Measurements from ENCODE around the gene TUBB6. TPM values are rescaled to one million over a fixed set of nuclear protein-coding genes. Genes with fewer than 3 reads are reported as not detected.

Gene TUBB6
- total RNA-seq, 1 experiment from 2014 or later: 125 TPM

GRCh38 chr18:12346240-12346565 lies 38.2 kb downstream of the TUBB6 start:
- H3K27ac ChIP-seq (ENCODE audit: low read length): no peak overlapping the region
- H3K36me3 ChIP-seq (ENCODE audit: control insufficient read depth, insufficient read depth, low read length): peaks cover 28% of the 10 kb centered on the region
- H3K9me3 ChIP-seq (ENCODE audit: control insufficient read depth, insufficient read depth, low read depth, low read length): no peaks in the 10 kb centered on the region
- ATAC-seq (no peak), DNase-seq (ENCODE audit: low read depth, low spot score) (no peak)
- intact Hi-C loops (cut with micrococcal nuclease; ENCODE audit: unreplicated experiment): no loop called here
- BruUV-seq (replicated peaks): no TSS peak
- TF ChIP-seq POLR2AphosphoS5 (IDR thresholded peaks at IDR 0.05; ENCODE audit: low read depth, low read length): no peak
- in situ Hi-C loops (cut with HindIII; ENCODE audit: low pct_unique_long_range_greater_than_20kb, low sequenced_read_pairs): no loop called here
- H3K27me3 ChIP-seq (ENCODE audit: control insufficient read depth, insufficient read depth, low read length): no peaks in the 10 kb centered on the region
- POLR2A ChIA-PET: no interaction called here
- H3K4me3 ChIP-seq (ENCODE audit: low read depth in 2 of 2, low read length in 2 of 2): no peak overlapping the region
- H3K4me1 ChIP-seq (ENCODE audit: control insufficient read depth, insufficient read depth, low read length): no peaks in the 10 kb centered on the region
- CTCF ChIA-PET: no interaction called here

- TF ChIP-seq SIN3A (IDR thresholded peaks at IDR 0.05; ENCODE audit: borderline replicate concordance, insufficient read depth, low read depth, low read length) (no peak), REST (IDR thresholded peaks at IDR 0.05; ENCODE audit: insufficient read depth in 1 of 2, low read depth in 2 of 2, low read length in 1 of 2) (no peak), CTCF (IDR thresholded peaks at IDR 0.05) (no peak), TCF7L2 (IDR thresholded peaks at IDR 0.05; ENCODE audit: low read depth, low read length) (no peak), POLR2AphosphoS5 (IDR thresholded peaks at IDR 0.05; ENCODE audit: low read depth, low read length) (no peak)
- DNase-seq (ENCODE audit: low read depth, low spot score) (no peak), ATAC-seq (no peak)
- H3K4me3 ChIP-seq (ENCODE audit: low read depth in 2 of 2, low read length in 2 of 2): no peak overlapping the region
- no TSS peak for BruUV-seq (replicated peaks)
- H3K27ac ChIP-seq (ENCODE audit: low read length): no peak overlapping the region
- H3K27me3 ChIP-seq (ENCODE audit: control insufficient read depth, insufficient read depth, low read length): no peaks in the 10 kb centered on the region
- no peaks in the 10 kb centered on the region for H3K4me1 ChIP-seq (ENCODE audit: control insufficient read depth, insufficient read depth, low read length)
- H3K9me3 ChIP-seq (ENCODE audit: control insufficient read depth, insufficient read depth, low read depth, low read length): no peaks in the 10 kb centered on the region
- in situ Hi-C loops (cut with HindIII; ENCODE audit: low pct_unique_long_range_greater_than_20kb, low sequenced_read_pairs) (no loop called here), intact Hi-C loops (cut with micrococcal nuclease; ENCODE audit: unreplicated experiment) (no loop called here)
- peaks cover 32% of the 10 kb centered on the region for H3K36me3 ChIP-seq (ENCODE audit: control insufficient read depth, insufficient read depth, low read length)
- ChIA-PET POLR2A (no interaction called here), CTCF (interaction anchor here (0.5 kb wide), 1 partner anchor 8 kb away, joined by 4 read pairs; no protein-coding TSS in a partner anchor)
Measured at GRCh38 chr18:12347895-12348294, 39.9 kb downstream of the TUBB6 start.

DNA sequence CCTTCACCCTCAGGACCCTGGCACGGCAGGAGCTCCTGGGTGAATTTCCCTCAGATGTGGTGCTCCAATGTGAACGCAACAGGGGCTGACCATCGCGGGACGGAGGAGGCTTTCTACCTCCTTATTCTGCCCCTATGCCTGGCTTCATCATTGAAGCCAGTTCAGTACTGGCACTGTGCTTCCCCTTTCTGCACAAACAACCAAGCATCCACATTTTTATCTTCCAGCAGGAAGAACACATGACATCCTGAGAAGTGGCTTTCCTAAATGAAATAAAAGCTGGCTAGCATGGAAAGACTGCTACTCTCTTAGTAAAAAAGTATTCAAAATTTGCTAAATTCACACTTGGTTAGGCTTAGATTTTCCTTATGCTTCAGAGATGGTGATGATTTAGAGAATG lies 44.1 kb downstream of the TUBB6 start:
- Histone ChIP-seq H3K4me3 (ENCODE audit: low read depth in 2 of 2, low read length in 2 of 2) (no peak overlapping the region), H3K27ac (ENCODE audit: low read length) (no peak overlapping the region), H3K4me1 (ENCODE audit: control insufficient read depth, insufficient read depth, low read length) (no peaks in the 10 kb centered on the region), H3K9me3 (ENCODE audit: control insufficient read depth, insufficient read depth, low read depth, low read length) (no peaks in the 10 kb centered on the region), H3K36me3 (ENCODE audit: control insufficient read depth, insufficient read depth, low read length) (peaks cover 38% of the 10 kb centered on the region), H3K27me3 (ENCODE audit: control insufficient read depth, insufficient read depth, low read length) (no peaks in the 10 kb centered on the region)
- in situ Hi-C loops (cut with HindIII; ENCODE audit: low pct_unique_long_range_greater_than_20kb, low sequenced_read_pairs): no loop called here
- no TSS peak for BruUV-seq (replicated peaks)
- intact Hi-C loops (cut with micrococcal nuclease; ENCODE audit: unreplicated experiment): no loop called here
- ChIA-PET POLR2A (no interaction called here), CTCF (interaction anchor here (0.6 to 0.7 kb wide), 2 partner anchors 308 to 432 kb away, joined by 3 to 4 read pairs; no protein-coding TSS in a partner anchor)
- DNase-seq (ENCODE audit: low read depth, low spot score) (no peak), ATAC-seq (no peak)
- TF ChIP-seq TCF7L2 (IDR thresholded peaks at IDR 0.05; ENCODE audit: low read depth, low read length) (no peak), REST (IDR thresholded peaks at IDR 0.05; ENCODE audit: insufficient read depth in 1 of 2, low read depth in 2 of 2, low read length in 1 of 2) (no peak), CTCF (IDR thresholded peaks at IDR 0.05) (no peak), POLR2AphosphoS5 (IDR thresholded peaks at IDR 0.05; ENCODE audit: low read depth, low read length) (no peak), SIN3A (IDR thresholded peaks at IDR 0.05; ENCODE audit: borderline replicate concordance, insufficient read depth, low read depth, low read length) (no peak)

Data from Panc1 (cell line).